ENCODE data around the gene ADAMTSL3.

Gene ADAMTSL3

GRCh38 chr15:83733206-83733605 is 79.3 kb downstream of the ADAMTSL3 start:
- no peaks in the 10 kb centered on the region for H3K27me3 ChIP-seq (ENCODE audit: insufficient read depth, low read depth)
- no peaks in the 10 kb centered on the region for H3K4me1 ChIP-seq (ENCODE audit: low read depth, poor library complexity, severe bottlenecking)
- H3K9ac ChIP-seq, result no peak overlapping the region
- no peak overlapping the region for H3K4me2 ChIP-seq
- no peaks in the 10 kb centered on the region for H4K20me1 ChIP-seq (ENCODE audit: insufficient read depth)
- no peaks in the 10 kb centered on the region for H3K36me3 ChIP-seq (ENCODE audit: insufficient read depth)
- H3K4me3 ChIP-seq (IDR thresholded peaks at IDR 0.05; ENCODE audit: insufficient read depth, low read depth, low read length), result no peak overlapping the region
- H3K79me2 ChIP-seq (ENCODE audit: insufficient read depth, low read depth), result no peaks in the 10 kb centered on the region
- no peak overlapping the region for H2AFZ ChIP-seq (ENCODE audit: low read depth)
- no peak for TF ChIP-seq CTCF (conservative IDR thresholded peaks at IDR 0.05; ENCODE audit: low read depth, low read length)
- H3K27ac ChIP-seq, result no peak overlapping the region

- no peak overlapping the region for H2AFZ ChIP-seq (ENCODE audit: low read depth)
- H3K27ac ChIP-seq, result no peak overlapping the region
- no peaks in the 10 kb centered on the region for H3K4me1 ChIP-seq (ENCODE audit: low read depth, poor library complexity, severe bottlenecking)
- no peaks in the 10 kb centered on the region for H4K20me1 ChIP-seq (ENCODE audit: insufficient read depth)
- no peaks in the 10 kb centered on the region for H3K27me3 ChIP-seq (ENCODE audit: insufficient read depth, low read depth)
- no peak overlapping the region for H3K4me3 ChIP-seq (IDR thresholded peaks at IDR 0.05; ENCODE audit: insufficient read depth, low read depth, low read length)
- H3K4me2 ChIP-seq, result no peak overlapping the region
- H3K36me3 ChIP-seq (ENCODE audit: insufficient read depth), result no peaks in the 10 kb centered on the region
- H3K9ac ChIP-seq, result no peak overlapping the region
- no peak for TF ChIP-seq CTCF (conservative IDR thresholded peaks at IDR 0.05; ENCODE audit: low read depth, low read length)
- no peaks in the 10 kb centered on the region for H3K79me2 ChIP-seq (ENCODE audit: insufficient read depth, low read depth)
These were observed 79.8 kb downstream of the ADAMTSL3 start for GRCh38 chr15:83733691-83734090.

GRCh38 chr15:83734487-83734886 is 80.6 kb downstream of the ADAMTSL3 start:
- no peak for TF ChIP-seq CTCF (conservative IDR thresholded peaks at IDR 0.05; ENCODE audit: low read depth, low read length)
- no peak overlapping the region for H3K4me3 ChIP-seq (IDR thresholded peaks at IDR 0.05; ENCODE audit: insufficient read depth, low read depth, low read length)
- no peaks in the 10 kb centered on the region for H3K27me3 ChIP-seq (ENCODE audit: insufficient read depth, low read depth)
- H3K27ac ChIP-seq, result no peak overlapping the region
- no peak overlapping the region for H2AFZ ChIP-seq (ENCODE audit: low read depth)
- H4K20me1 ChIP-seq (ENCODE audit: insufficient read depth), result no peaks in the 10 kb centered on the region
- H3K9ac ChIP-seq, result no peak overlapping the region
- no peak overlapping the region for H3K4me2 ChIP-seq
- H3K36me3 ChIP-seq (ENCODE audit: insufficient read depth), result no peaks in the 10 kb centered on the region
- H3K79me2 ChIP-seq (ENCODE audit: insufficient read depth, low read depth), result no peaks in the 10 kb centered on the region
- H3K4me1 ChIP-seq (ENCODE audit: low read depth, poor library complexity, severe bottlenecking), result no peaks in the 10 kb centered on the region

- Histone ChIP-seq H3K79me2 (ENCODE audit: insufficient read depth, low read depth) (no peaks in the 10 kb centered on the region), H3K4me2 (no peak overlapping the region), H3K4me3 (IDR thresholded peaks at IDR 0.05; ENCODE audit: insufficient read depth, low read depth, low read length) (no peak overlapping the region), H3K36me3 (ENCODE audit: insufficient read depth) (no peaks in the 10 kb centered on the region), H4K20me1 (ENCODE audit: insufficient read depth) (no peaks in the 10 kb centered on the region), H3K27me3 (ENCODE audit: insufficient read depth, low read depth) (no peaks in the 10 kb centered on the region), H2AFZ (ENCODE audit: low read depth) (no peak overlapping the region), H3K27ac (no peak overlapping the region), H3K4me1 (ENCODE audit: low read depth, poor library complexity, severe bottlenecking) (no peaks in the 10 kb centered on the region), H3K9ac (no peak overlapping the region)
- TF ChIP-seq CTCF (conservative IDR thresholded peaks at IDR 0.05; ENCODE audit: low read depth, low read length), result no peak
These were observed 85.7 kb downstream of the ADAMTSL3 start for GRCh38 chr15:83739629-83740028.

Data from KMS-11 (cell line).